SK-N-MC (cell line): ENCODE results near the gene CIB4.

Source experiments
- EZH2 ChIP-seq: fragments of 200-600 bp; sonication (generic); IDR thresholded peaks from one replicate; pipeline ENCODE4 v1.6.1; 2017; ENCODE audit warnings: antibody characterized with exemption
- FOXP2 ChIP-seq: optimal IDR thresholded peaks from 2 replicates; pipeline ENCODE3; 2011; ENCODE audit warnings: mild to moderate bottlenecking, moderate library complexity; ENCODE audit not compliant: insufficient read depth; ENCODE audit errors: extremely low read length, control extremely low read depth
- POLR2AphosphoS5 ChIP-seq: IDR thresholded peaks from 2 replicates; pipeline ENCODE4 v1.6.1; 2012; ENCODE audit warnings: mild to moderate bottlenecking, low read depth, low read length, borderline replicate concordance

DNA sequence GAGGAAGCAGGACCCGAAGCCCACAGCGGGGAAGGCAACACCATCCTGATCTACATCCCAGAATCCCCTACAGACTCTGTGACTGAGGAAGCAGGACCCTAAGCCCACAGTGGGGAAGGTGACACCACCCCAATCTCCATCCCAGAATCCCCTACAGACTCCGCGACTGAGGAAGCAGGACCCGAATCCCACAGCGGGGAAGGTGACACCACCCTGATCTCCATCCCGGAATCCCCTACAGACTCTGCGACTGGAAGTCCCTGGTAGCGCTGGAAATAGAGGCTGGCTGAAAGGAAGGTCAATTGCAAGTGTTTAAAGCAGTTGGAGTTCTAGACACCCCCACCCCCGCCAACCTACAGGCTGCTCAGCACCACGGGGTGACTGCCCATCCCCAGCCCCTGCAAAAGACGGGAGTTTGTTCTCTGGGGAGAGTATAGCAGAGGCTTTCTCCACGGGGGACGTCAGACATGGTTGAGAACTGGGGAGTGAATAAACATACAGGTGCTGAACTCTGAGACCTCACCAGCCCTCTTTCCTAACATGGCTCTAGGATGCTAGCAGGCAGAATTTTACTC, 21.0 kb downstream of the CIB4 start:
- TF ChIP-seq EZH2 (no peak), POLR2AphosphoS5 (no peak), FOXP2 (no peak)
